Mesenchymal stem cell (in vitro differentiated cells and primary cell): ENCODE data around the gene NRXN3.

Source experiments
- DNase-seq: peaks from one replicate; pipeline ENCODE4 v3.0.0-alpha.2; 2013
- H2AFZ ChIP-seq: one replicate; pipeline ENCODE4 v1.6.1; 2013; ENCODE audit warnings: low read depth, mild to moderate bottlenecking, control low read depth, inconsistent platforms, low read length, moderate library complexity
- H2AK5ac ChIP-seq: 2 replicates; pipeline ENCODE4 v1.6.1; 2013; ENCODE audit warnings: low read length, moderate library complexity, mild to moderate bottlenecking, inconsistent platforms; ENCODE audit not compliant: severe bottlenecking
- H2BK120ac ChIP-seq: one replicate; pipeline ENCODE4 v1.6.1; 2013; ENCODE audit warnings: low read depth, mild to moderate bottlenecking, inconsistent platforms, low read length, moderate library complexity
- H2BK12ac ChIP-seq, 2 experiments: one replicate each; pipeline ENCODE4 v1.6.1; 2013; ENCODE audit warnings: inconsistent platforms in 2 of 2, low read length in 2 of 2, mild to moderate bottlenecking in 2 of 2, moderate library complexity in 2 of 2, control low read depth in 1 of 2
- H2BK15ac ChIP-seq: one replicate; pipeline ENCODE4 v1.6.1; 2013; ENCODE audit warnings: mild to moderate bottlenecking, low read depth, inconsistent platforms; ENCODE audit not compliant: poor library complexity, severe bottlenecking
- H2BK5ac ChIP-seq: 2 replicates; pipeline ENCODE4 v1.6.1; 2013; ENCODE audit warnings: low read depth, mild to moderate bottlenecking, low read length, control low read depth, inconsistent platforms; ENCODE audit not compliant: poor library complexity, severe bottlenecking
- H3K14ac ChIP-seq, 2 experiments: one replicate each; pipeline ENCODE4 v1.6.1; 2013; ENCODE audit warnings: inconsistent platforms in 2 of 2, low read length in 2 of 2, control low read depth in 1 of 2, mild to moderate bottlenecking in 1 of 2, moderate library complexity in 1 of 2
- H3K18ac ChIP-seq, 2 experiments: one replicate each; pipeline ENCODE4 v1.6.1; 2013; ENCODE audit warnings: inconsistent platforms in 2 of 2, low read length in 2 of 2, control low read depth in 1 of 2, low read depth in 1 of 2, mild to moderate bottlenecking in 1 of 2
- H3K23ac ChIP-seq, 2 experiments: one replicate each; pipeline ENCODE4 v1.6.1; 2013; ENCODE audit warnings: inconsistent platforms in 2 of 2, low read length in 2 of 2, mild to moderate bottlenecking in 2 of 2, moderate library complexity in 2 of 2, control low read depth in 1 of 2
- H3K27ac ChIP-seq: 2 replicates; pipeline ENCODE4 v1.5.1; 2013; ENCODE audit warnings: mild to moderate bottlenecking, moderate library complexity, low read length, control low read depth, inconsistent platforms; ENCODE audit not compliant: poor library complexity, severe bottlenecking
- H3K27me3 ChIP-seq, 2 experiments: 2 replicates each; pipeline versions ENCODE4 v1.6.1 to v1.7.0; 2013; ENCODE audit warnings: low read length in 2 of 2, mild to moderate bottlenecking in 2 of 2, moderate library complexity in 2 of 2, control low read depth in 1 of 2, inconsistent platforms in 1 of 2; ENCODE audit not compliant: control insufficient read depth in 1 of 2, insufficient read depth in 1 of 2
- H3K36me3 ChIP-seq, 2 experiments: 2 replicates each; pipeline versions ENCODE4 v1.6.1 to v1.7.0; 2013; ENCODE audit warnings: low read length in 2 of 2, control low read depth in 1 of 2, inconsistent platforms in 1 of 2, low read depth in 1 of 2, mild to moderate bottlenecking in 1 of 2; ENCODE audit not compliant: insufficient read depth in 2 of 2, control insufficient read depth in 1 of 2
- H3K4ac ChIP-seq, 2 experiments: one replicate each; pipeline ENCODE4 v1.6.1; 2013; ENCODE audit warnings: inconsistent platforms in 2 of 2, low read length in 2 of 2, mild to moderate bottlenecking in 2 of 2, moderate library complexity in 2 of 2, control low read depth in 1 of 2, low read depth in 1 of 2
- H3K4me1 ChIP-seq: 2 replicates; pipeline ENCODE4 v1.6.1; 2013; ENCODE audit warnings: low read depth, low read length, control low read depth; ENCODE audit not compliant: control insufficient read depth, insufficient read depth
- H3K4me2 ChIP-seq: 2 replicates; pipeline ENCODE4 v1.6.1; 2013; ENCODE audit warnings: low read length, mild to moderate bottlenecking, inconsistent platforms; ENCODE audit not compliant: poor library complexity, severe bottlenecking
- H3K4me3 ChIP-seq, 2 experiments: 2 replicates each; pipeline versions ENCODE4 v1.5.1 to v1.7.0; 2013; ENCODE audit warnings: low read length in 2 of 2, mild to moderate bottlenecking in 2 of 2, control low read depth in 1 of 2, low read depth in 1 of 2; ENCODE audit not compliant: insufficient read depth in 1 of 2
- H3K79me1 ChIP-seq: replicated peaks from 2 replicates; pipeline ENCODE4 v1.6.1; 2013; ENCODE audit warnings: mild to moderate bottlenecking, control low read depth, low read length, inconsistent platforms; ENCODE audit not compliant: poor library complexity, severe bottlenecking
- H3K9ac ChIP-seq: 2 replicates; pipeline ENCODE4 v1.7.0; 2013; ENCODE audit warnings: mild to moderate bottlenecking, low read length, moderate library complexity
- H3K9me3 ChIP-seq: 2 replicates; pipeline ENCODE4 v1.7.0; 2013; ENCODE audit warnings: mild to moderate bottlenecking, low read length; ENCODE audit not compliant: control insufficient read depth
- H4K8ac ChIP-seq: one replicate; pipeline ENCODE4 v1.6.1; 2013; ENCODE audit warnings: inconsistent platforms, mild to moderate bottlenecking, low read length, moderate library complexity
- H4K91ac ChIP-seq: one replicate; pipeline ENCODE4 v1.6.1; 2013; ENCODE audit warnings: mild to moderate bottlenecking, low read length, inconsistent platforms
- WGBS: methylation state at CpG from one replicate; pipeline ENCODE4 v1.1.7; 2013; ENCODE audit warnings: mixed read lengths; 5-methylcytosine and 5-hydroxymethylcytosine counted together

Gene NRXN3

GRCh38 chr14:79581912-79582576, 1411.9 kb downstream of the NRXN3 start:
- H3K4me2 ChIP-seq, result no peak overlapping the region
- no peak overlapping the region for H3K4me3 ChIP-seq
- no peak overlapping the region for H3K18ac ChIP-seq
- peak overlapping the region; percentile 76 for H2AK5ac ChIP-seq
- 26% methylated on average over 4 of the region's 4 CpGs for WGBS
- no peaks in the 10 kb centered on the region for H3K79me1 ChIP-seq
- no peaks in the 10 kb centered on the region for H3K27me3 ChIP-seq
- H3K36me3 ChIP-seq, result no peaks in the 10 kb centered on the region
- no peak overlapping the region for H3K23ac ChIP-seq
- no peak overlapping the region for H3K4ac ChIP-seq
- peaks cover 12% of the 10 kb centered on the region for H3K4me1 ChIP-seq
- H3K9me3 ChIP-seq, result no peaks in the 10 kb centered on the region
- H3K9ac ChIP-seq, result no peak overlapping the region
- no peak overlapping the region for H4K91ac ChIP-seq
- no peak overlapping the region for H3K14ac ChIP-seq
- H2AFZ ChIP-seq, result no peak overlapping the region
- H2BK15ac ChIP-seq, result no peak overlapping the region
- no peak overlapping the region for H4K8ac ChIP-seq
- no peak overlapping the region for H2BK12ac ChIP-seq
- H2BK120ac ChIP-seq, result no peak overlapping the region
- DNase-seq, result peak; percentile 44
- peak overlapping the region; percentile 81 for H2BK5ac ChIP-seq
- H3K27ac ChIP-seq, result peak overlapping the region; percentile 77

DNA sequence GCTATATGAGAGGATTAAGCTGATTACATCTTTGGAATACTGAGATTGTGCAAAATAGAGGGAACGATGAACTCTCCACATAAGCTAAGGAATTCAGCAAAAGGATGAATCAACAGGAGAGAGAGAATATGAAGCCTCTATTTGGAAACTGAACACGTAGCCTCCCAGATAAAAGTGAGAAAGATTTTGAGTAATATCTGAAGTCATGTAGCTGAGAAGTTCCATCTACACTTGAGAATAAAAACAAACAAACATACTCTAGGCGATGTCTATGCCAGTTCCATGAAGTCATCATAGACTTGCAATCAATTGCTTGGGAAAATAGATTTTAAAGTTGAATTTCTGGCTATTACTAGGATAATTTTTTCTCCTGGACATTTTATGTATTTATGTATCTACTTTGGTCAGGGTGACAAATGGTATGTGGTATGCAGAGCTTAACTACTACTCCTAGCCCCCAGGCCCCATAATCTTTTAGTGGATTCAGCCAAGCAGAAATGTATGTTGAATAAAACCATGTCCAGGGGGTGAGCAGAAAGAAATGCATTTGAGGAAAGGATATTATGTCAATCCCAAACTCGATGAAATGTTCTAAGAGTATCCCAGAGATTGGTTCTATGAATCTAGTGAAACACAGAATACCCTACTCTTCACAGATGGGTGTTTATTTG, 1413.7 kb downstream of the NRXN3 start:
- DNase-seq, result peak; percentile 66

GRCh38 chr14:79584679-79585078, 1414.5 kb downstream of the NRXN3 start:
- Histone ChIP-seq H4K91ac (no peak overlapping the region), H3K23ac (no peak overlapping the region), H3K4me2 (peak overlapping the region; percentile 17), H3K79me1 (no peaks in the 10 kb centered on the region), H2BK15ac (no peak overlapping the region), H3K27me3 (no peaks in the 10 kb centered on the region), H3K36me3 (no peaks in the 10 kb centered on the region), H3K9me3 (no peaks in the 10 kb centered on the region), H3K14ac (no peak overlapping the region), H2AFZ (no peak overlapping the region), H2BK120ac (no peak overlapping the region), H3K27ac (peak overlapping the region; percentile 98), H2AK5ac (peak overlapping the region; percentile 100), H2BK5ac (peak overlapping the region; percentile 98), H3K9ac (peak overlapping the region; percentile 26), H3K4me3 (no peak overlapping the region), H4K8ac (no peak overlapping the region), H3K18ac (peak overlapping the region in 1 of 2 experiments; percentile 77), H3K4ac (peak overlapping the region in 1 of 2 experiments; percentile 33), H2BK12ac (peak overlapping the region; percentile 56 to 78), H3K4me1 (peaks cover 8% of the 10 kb centered on the region)
- WGBS, result 35% methylated on average over 2 of the region's 2 CpGs
- peak; percentile 90 for DNase-seq

More for the DNA sequence above, 1413.7 kb downstream of the NRXN3 start:
- Histone ChIP-seq H2BK120ac (no peak overlapping the region), H3K9me3 (no peaks in the 10 kb centered on the region), H3K4me3 (peak overlapping the region in 1 of 2 experiments; percentile 6), H3K14ac (no peak overlapping the region), H3K9ac (peak overlapping the region; percentile 26), H3K18ac (peak overlapping the region in 1 of 2 experiments; percentile 43), H3K27ac (peak overlapping the region; percentile 98), H3K79me1 (no peaks in the 10 kb centered on the region), H2BK5ac (peak overlapping the region; percentile 98), H3K4me2 (no peak overlapping the region), H4K8ac (no peak overlapping the region), H3K4ac (no peak overlapping the region), H2AK5ac (peak overlapping the region; percentile 100), H4K91ac (no peak overlapping the region), H3K36me3 (no peaks in the 10 kb centered on the region), H2AFZ (no peak overlapping the region), H2BK15ac (no peak overlapping the region), H3K23ac (no peak overlapping the region), H3K27me3 (no peaks in the 10 kb centered on the region), H3K4me1 (peaks cover 8% of the 10 kb centered on the region), H2BK12ac (peak overlapping the region in 1 of 2 experiments; percentile 56)
- WGBS, result 33% methylated on average over 1 of the region's 4 CpGs

- Histone ChIP-seq H3K79me1 (no peaks in the 10 kb centered on the region), H3K4me1 (peaks cover 8% of the 10 kb centered on the region), H2BK15ac (no peak overlapping the region), H3K23ac (no peak overlapping the region), H2BK12ac (no peak overlapping the region), H3K14ac (no peak overlapping the region), H2AFZ (no peak overlapping the region), H4K8ac (no peak overlapping the region), H3K27me3 (no peaks in the 10 kb centered on the region), H2BK5ac (peak overlapping the region; percentile 54), H3K18ac (no peak overlapping the region), H2AK5ac (no peak overlapping the region), H2BK120ac (no peak overlapping the region), H3K36me3 (no peaks in the 10 kb centered on the region), H3K27ac (peak overlapping the region; percentile 97), H3K4ac (no peak overlapping the region), H3K4me2 (no peak overlapping the region), H3K9ac (no peak overlapping the region), H3K4me3 (no peak overlapping the region), H4K91ac (no peak overlapping the region), H3K9me3 (no peaks in the 10 kb centered on the region)
- 77% methylated on average over 4 of the region's 4 CpGs for WGBS
- no peak for DNase-seq
Observed at GRCh38 chr14:79585845-79586244, 1415.7 kb downstream of the NRXN3 start.
